Measurements from ENCODE around the gene UHRF2.
A peak's percentile ranks its signal among the peaks of the same experiment; 100 is the strongest.

UHRF2 gene

DNA sequence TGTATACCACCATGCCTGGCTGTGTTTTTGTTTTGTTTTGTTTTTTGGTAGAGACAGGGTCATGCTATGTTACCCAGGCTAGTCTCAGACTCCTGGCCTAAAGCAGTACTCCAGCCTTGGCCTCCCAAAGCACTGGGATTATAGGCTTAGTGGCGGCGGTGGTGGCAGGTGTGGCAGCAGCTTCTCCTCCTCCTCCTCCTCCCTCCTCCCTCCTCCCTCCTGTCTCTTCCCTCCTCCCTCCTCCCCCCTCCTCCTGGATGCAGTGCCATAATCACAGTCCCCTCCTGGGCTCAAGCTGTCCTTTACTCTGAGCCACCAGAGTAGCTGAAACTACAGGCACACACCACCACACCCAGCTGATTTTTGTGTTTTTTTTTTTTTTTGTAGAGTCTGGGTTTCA is 71.2 kb downstream of the UHRF2 start:
- no peak for TF ChIP-seq CTCF (IDR thresholded peaks at IDR 0.05; ENCODE audit: low read length, missing control alignments)
- DNase-seq (ENCODE audit: low read depth) = no peak
- H3K4me3 ChIP-seq (replicated peaks; ENCODE audit: low read depth, low read length) = no peak overlapping the region

- DNase-seq (ENCODE audit: low read depth) = no peak
These were observed 75.4 kb downstream of the UHRF2 start for GRCh38 chr9:6488395-6488794.

GRCh38 chr9:6489099-6489498 is 76.1 kb downstream of the UHRF2 start:
- DNase-seq (ENCODE audit: low read depth) = no peak
- H3K4me3 ChIP-seq (replicated peaks; ENCODE audit: low read depth, low read length) = no peak overlapping the region
- TF ChIP-seq CTCF (IDR thresholded peaks at IDR 0.05; ENCODE audit: low read length, missing control alignments) = no peak

More at GRCh38 chr9:6488395-6488794, 75.4 kb downstream of the UHRF2 start:
- H3K4me3 ChIP-seq (replicated peaks; ENCODE audit: low read depth, low read length) = no peak overlapping the region
- no peak for TF ChIP-seq CTCF (IDR thresholded peaks at IDR 0.05; ENCODE audit: low read length, missing control alignments)

DNA sequence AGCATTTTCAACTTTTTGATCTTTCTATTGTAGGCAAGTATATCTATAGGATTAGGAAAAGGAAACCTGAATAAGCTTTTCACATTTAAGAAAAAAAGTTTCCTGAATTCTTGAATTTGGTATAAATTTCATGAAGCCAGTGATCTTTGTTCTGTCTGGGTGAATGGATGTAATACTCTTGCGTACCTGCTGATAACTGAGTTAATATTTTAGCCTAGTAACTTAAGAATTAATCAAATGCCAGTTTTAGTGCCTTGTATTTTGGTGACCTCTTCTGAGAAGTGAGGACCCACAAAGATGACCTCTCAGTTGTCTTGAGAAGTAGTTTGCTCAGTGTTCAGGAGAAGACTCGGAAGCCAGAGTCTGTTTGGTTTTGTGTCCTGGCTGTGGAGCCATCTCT is 77.9 kb downstream of the UHRF2 start:
- DNase-seq (ENCODE audit: low read depth) = no peak
- H3K4me3 ChIP-seq (replicated peaks; ENCODE audit: low read depth, low read length) = no peak overlapping the region
- TF ChIP-seq CTCF (IDR thresholded peaks at IDR 0.05; ENCODE audit: low read length, missing control alignments) = no peak

GRCh38 chr9:6495466-6495865 is 82.5 kb downstream of the UHRF2 start:
- no peak overlapping the region for H3K4me3 ChIP-seq (replicated peaks; ENCODE audit: low read depth, low read length)
- no peak for DNase-seq (ENCODE audit: low read depth)
- no peak for TF ChIP-seq CTCF (IDR thresholded peaks at IDR 0.05; ENCODE audit: low read length, missing control alignments)

- peak; percentile 37 for DNase-seq (ENCODE audit: low read depth)
- no peak overlapping the region for H3K4me3 ChIP-seq (replicated peaks; ENCODE audit: low read depth, low read length)
- no peak for TF ChIP-seq CTCF (IDR thresholded peaks at IDR 0.05; ENCODE audit: low read length, missing control alignments)
These were observed 86.0 kb downstream of the UHRF2 start for GRCh38 chr9:6498982-6499381.

DNA sequence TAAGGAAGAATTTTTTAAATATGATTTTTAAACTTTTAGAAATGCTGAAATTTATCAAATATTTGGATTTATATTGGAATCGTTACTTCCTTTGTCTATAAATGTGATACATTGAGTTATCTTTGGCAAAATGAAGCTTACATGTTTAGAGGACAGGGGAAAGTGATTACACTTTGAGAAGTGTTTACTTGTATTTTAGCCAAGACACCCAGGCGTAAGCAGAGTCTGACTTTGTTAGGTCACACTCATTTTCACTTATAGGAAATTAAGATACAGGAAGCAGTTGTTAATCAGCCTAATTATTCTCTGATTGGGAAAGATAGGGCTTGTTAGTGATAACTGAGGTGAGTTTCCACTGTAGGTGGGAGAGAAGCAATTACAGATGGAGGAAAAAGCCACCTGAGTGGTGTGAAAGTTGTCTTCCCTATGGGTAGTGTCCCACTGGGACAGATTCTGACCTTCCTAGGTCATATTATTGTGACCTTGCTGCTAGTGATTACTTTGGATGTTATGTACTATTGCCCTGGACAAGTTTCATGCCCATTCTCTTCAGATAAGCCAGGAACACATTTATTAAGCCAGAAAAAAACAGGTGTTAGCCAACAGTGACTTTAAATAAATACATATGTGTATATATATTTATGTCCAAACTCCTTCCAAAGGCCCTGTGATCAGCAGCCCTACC is 88.7 kb downstream of the UHRF2 start:
- no peak for DNase-seq (ENCODE audit: low read depth)
- no peak for TF ChIP-seq CTCF (IDR thresholded peaks at IDR 0.05; ENCODE audit: low read length, missing control alignments)
- no peak overlapping the region for H3K4me3 ChIP-seq (replicated peaks; ENCODE audit: low read depth, low read length)

Data from fibroblast of pulmonary artery (primary cell).